H1 (cell line): ENCODE data around the gene CLEC2B.

Source experiments
- POLR2AphosphoS5 ChIP-seq: IDR thresholded peaks from 2 replicates; pipeline ENCODE4 v1.6.1; 2011; ENCODE audit warnings: low read depth, low read length
- TAF7 ChIP-seq: optimal IDR thresholded peaks from 2 replicates; pipeline ENCODE3; 2011; ENCODE audit warnings: low read depth, mild to moderate bottlenecking, inconsistent platforms, low read length, moderate library complexity, borderline replicate concordance
- TF ChIP-seq, protein P1 (sequence below), 3 experiments: IDR thresholded peaks; 1 replicate in 2 of 3; 2 replicates in 1 of 3; pipeline versions ENCODE4 v1.5.1 to v1.6.1; 2011; ENCODE audit warnings: low read length in 3 of 3, mild to moderate bottlenecking in 3 of 3, inconsistent platforms in 2 of 3, low read depth in 1 of 3, moderate library complexity in 1 of 3; ENCODE audit not compliant: insufficient read depth in 1 of 3; ENCODE audit errors: control extremely low read depth in 1 of 3
- TF ChIP-seq, protein P2 (sequence below): IDR thresholded peaks from 2 replicates; pipeline ENCODE4 v1.6.1; 2012; ENCODE audit warnings: low read length, inconsistent platforms

GRCh38 chr12:9895215-9895971 lies 26.2 kb upstream of the CLEC2B start:
- TF ChIP-seq, protein P1, sequence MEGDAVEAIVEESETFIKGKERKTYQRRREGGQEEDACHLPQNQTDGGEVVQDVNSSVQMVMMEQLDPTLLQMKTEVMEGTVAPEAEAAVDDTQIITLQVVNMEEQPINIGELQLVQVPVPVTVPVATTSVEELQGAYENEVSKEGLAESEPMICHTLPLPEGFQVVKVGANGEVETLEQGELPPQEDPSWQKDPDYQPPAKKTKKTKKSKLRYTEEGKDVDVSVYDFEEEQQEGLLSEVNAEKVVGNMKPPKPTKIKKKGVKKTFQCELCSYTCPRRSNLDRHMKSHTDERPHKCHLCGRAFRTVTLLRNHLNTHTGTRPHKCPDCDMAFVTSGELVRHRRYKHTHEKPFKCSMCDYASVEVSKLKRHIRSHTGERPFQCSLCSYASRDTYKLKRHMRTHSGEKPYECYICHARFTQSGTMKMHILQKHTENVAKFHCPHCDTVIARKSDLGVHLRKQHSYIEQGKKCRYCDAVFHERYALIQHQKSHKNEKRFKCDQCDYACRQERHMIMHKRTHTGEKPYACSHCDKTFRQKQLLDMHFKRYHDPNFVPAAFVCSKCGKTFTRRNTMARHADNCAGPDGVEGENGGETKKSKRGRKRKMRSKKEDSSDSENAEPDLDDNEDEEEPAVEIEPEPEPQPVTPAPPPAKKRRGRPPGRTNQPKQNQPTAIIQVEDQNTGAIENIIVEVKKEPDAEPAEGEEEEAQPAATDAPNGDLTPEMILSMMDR (IDR thresholded peaks at IDR 0.05; ENCODE audit: control extremely low read depth in 1 of 3, insufficient read depth in 1 of 3, low read depth in 1 of 3, low read length in 3 of 3), result no peak
- TF ChIP-seq TAF7 (no peak), POLR2AphosphoS5 (no peak)
- TF ChIP-seq, protein P2, sequence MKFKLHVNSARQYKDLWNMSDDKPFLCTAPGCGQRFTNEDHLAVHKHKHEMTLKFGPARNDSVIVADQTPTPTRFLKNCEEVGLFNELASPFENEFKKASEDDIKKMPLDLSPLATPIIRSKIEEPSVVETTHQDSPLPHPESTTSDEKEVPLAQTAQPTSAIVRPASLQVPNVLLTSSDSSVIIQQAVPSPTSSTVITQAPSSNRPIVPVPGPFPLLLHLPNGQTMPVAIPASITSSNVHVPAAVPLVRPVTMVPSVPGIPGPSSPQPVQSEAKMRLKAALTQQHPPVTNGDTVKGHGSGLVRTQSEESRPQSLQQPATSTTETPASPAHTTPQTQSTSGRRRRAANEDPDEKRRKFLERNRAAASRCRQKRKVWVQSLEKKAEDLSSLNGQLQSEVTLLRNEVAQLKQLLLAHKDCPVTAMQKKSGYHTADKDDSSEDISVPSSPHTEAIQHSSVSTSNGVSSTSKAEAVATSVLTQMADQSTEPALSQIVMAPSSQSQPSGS, result no peak
